Measurements from ENCODE around the gene PRKACG.
A peak's percentile ranks its signal among the peaks of the same experiment; 100 is the strongest.

Gene PRKACG

GRCh38 chr9:68983008-68983411, 30.9 kb downstream of the PRKACG start:
- H3K9me3 ChIP-seq (ENCODE audit: control insufficient read depth, insufficient read depth, low read length): no peaks in the 10 kb centered on the region
- no peaks in the 10 kb centered on the region for H3K36me3 ChIP-seq (ENCODE audit: control insufficient read depth, insufficient read depth, low read length)
- H3K4me1 ChIP-seq (ENCODE audit: control insufficient read depth, insufficient read depth, low read length): peaks cover 19% of the 10 kb centered on the region
- H3K9ac ChIP-seq (ENCODE audit: low read depth, low read length): no peak overlapping the region
- H3K27me3 ChIP-seq (ENCODE audit: control insufficient read depth, insufficient read depth, low read length): no peaks in the 10 kb centered on the region
- H3K4me3 ChIP-seq (ENCODE audit: low read depth, low read length): no peak overlapping the region
- H3K27ac ChIP-seq (ENCODE audit: low read depth, low read length): no peak overlapping the region

DNA sequence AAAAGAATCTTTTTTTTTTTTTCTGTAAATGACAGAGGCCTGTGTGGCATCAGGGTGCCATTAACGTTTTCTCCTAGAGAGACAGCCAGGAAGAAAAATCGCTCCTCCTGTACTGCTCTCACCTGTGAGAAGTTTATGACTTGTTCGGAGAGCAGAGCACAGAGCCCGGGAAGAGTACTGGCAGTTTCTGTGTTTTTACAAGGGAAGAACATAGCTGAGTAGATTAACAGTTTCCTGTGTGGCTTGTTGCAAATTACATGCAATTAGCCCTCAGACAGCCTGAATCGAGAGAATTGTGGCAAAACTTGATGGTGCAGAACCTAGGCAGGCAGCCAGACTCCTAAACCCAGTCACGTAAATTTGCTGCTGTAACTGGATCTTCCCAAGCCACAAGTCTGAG, 32.1 kb downstream of the PRKACG start:
- Histone ChIP-seq H3K27me3 (ENCODE audit: control insufficient read depth, insufficient read depth, low read length) (no peaks in the 10 kb centered on the region), H3K4me3 (ENCODE audit: low read depth, low read length) (no peak overlapping the region), H3K27ac (ENCODE audit: low read depth, low read length) (peak overlapping the region; percentile 18), H3K9me3 (ENCODE audit: control insufficient read depth, insufficient read depth, low read length) (peaks cover 3% of the 10 kb centered on the region), H3K4me1 (ENCODE audit: control insufficient read depth, insufficient read depth, low read length) (peaks cover 19% of the 10 kb centered on the region), H3K36me3 (ENCODE audit: control insufficient read depth, insufficient read depth, low read length) (no peaks in the 10 kb centered on the region), H3K9ac (ENCODE audit: low read depth, low read length) (no peak overlapping the region)

GRCh38 chr9:68980341-68980914, 33.5 kb downstream of the PRKACG start:
- H3K9ac ChIP-seq (ENCODE audit: low read depth, low read length): no peak overlapping the region
- H3K4me3 ChIP-seq (ENCODE audit: low read depth, low read length): no peak overlapping the region
- H3K36me3 ChIP-seq (ENCODE audit: control insufficient read depth, insufficient read depth, low read length): no peaks in the 10 kb centered on the region

GRCh38 chr9:68979538-68980314, 34.2 kb downstream of the PRKACG start:
- peaks cover 19% of the 10 kb centered on the region for H3K4me1 ChIP-seq (ENCODE audit: control insufficient read depth, insufficient read depth, low read length)
- no peaks in the 10 kb centered on the region for H3K27me3 ChIP-seq (ENCODE audit: control insufficient read depth, insufficient read depth, low read length)
- H3K36me3 ChIP-seq (ENCODE audit: control insufficient read depth, insufficient read depth, low read length): no peaks in the 10 kb centered on the region
- H3K27ac ChIP-seq (ENCODE audit: low read depth, low read length): no peak overlapping the region
- H3K4me3 ChIP-seq (ENCODE audit: low read depth, low read length): no peak overlapping the region
- no peak overlapping the region for H3K9ac ChIP-seq (ENCODE audit: low read depth, low read length)
- peaks cover 11% of the 10 kb centered on the region for H3K9me3 ChIP-seq (ENCODE audit: control insufficient read depth, insufficient read depth, low read length)

More at GRCh38 chr9:68980341-68980914, 33.5 kb downstream of the PRKACG start:
- H3K27ac ChIP-seq (ENCODE audit: low read depth, low read length): no peak overlapping the region
- H3K27me3 ChIP-seq (ENCODE audit: control insufficient read depth, insufficient read depth, low read length): no peaks in the 10 kb centered on the region
- peaks cover 19% of the 10 kb centered on the region for H3K4me1 ChIP-seq (ENCODE audit: control insufficient read depth, insufficient read depth, low read length)
- H3K9me3 ChIP-seq (ENCODE audit: control insufficient read depth, insufficient read depth, low read length): peaks cover 11% of the 10 kb centered on the region

- peaks cover 19% of the 10 kb centered on the region for H3K4me1 ChIP-seq (ENCODE audit: control insufficient read depth, insufficient read depth, low read length)
- no peak overlapping the region for H3K27ac ChIP-seq (ENCODE audit: low read depth, low read length)
- no peaks in the 10 kb centered on the region for H3K36me3 ChIP-seq (ENCODE audit: control insufficient read depth, insufficient read depth, low read length)
- no peak overlapping the region for H3K4me3 ChIP-seq (ENCODE audit: low read depth, low read length)
- no peak overlapping the region for H3K9ac ChIP-seq (ENCODE audit: low read depth, low read length)
- H3K9me3 ChIP-seq (ENCODE audit: control insufficient read depth, insufficient read depth, low read length): peaks cover 11% of the 10 kb centered on the region
- H3K27me3 ChIP-seq (ENCODE audit: control insufficient read depth, insufficient read depth, low read length): no peaks in the 10 kb centered on the region
These were observed 35.4 kb downstream of the PRKACG start for GRCh38 chr9:68978501-68978900.

GRCh38 chr9:68978066-68978465, 35.8 kb downstream of the PRKACG start:
- Histone ChIP-seq H3K9ac (ENCODE audit: low read depth, low read length) (no peak overlapping the region), H3K27ac (ENCODE audit: low read depth, low read length) (no peak overlapping the region), H3K4me3 (ENCODE audit: low read depth, low read length) (no peak overlapping the region), H3K36me3 (ENCODE audit: control insufficient read depth, insufficient read depth, low read length) (no peaks in the 10 kb centered on the region), H3K9me3 (ENCODE audit: control insufficient read depth, insufficient read depth, low read length) (peaks cover 11% of the 10 kb centered on the region), H3K4me1 (ENCODE audit: control insufficient read depth, insufficient read depth, low read length) (peaks cover 19% of the 10 kb centered on the region), H3K27me3 (ENCODE audit: control insufficient read depth, insufficient read depth, low read length) (no peaks in the 10 kb centered on the region)

DNA sequence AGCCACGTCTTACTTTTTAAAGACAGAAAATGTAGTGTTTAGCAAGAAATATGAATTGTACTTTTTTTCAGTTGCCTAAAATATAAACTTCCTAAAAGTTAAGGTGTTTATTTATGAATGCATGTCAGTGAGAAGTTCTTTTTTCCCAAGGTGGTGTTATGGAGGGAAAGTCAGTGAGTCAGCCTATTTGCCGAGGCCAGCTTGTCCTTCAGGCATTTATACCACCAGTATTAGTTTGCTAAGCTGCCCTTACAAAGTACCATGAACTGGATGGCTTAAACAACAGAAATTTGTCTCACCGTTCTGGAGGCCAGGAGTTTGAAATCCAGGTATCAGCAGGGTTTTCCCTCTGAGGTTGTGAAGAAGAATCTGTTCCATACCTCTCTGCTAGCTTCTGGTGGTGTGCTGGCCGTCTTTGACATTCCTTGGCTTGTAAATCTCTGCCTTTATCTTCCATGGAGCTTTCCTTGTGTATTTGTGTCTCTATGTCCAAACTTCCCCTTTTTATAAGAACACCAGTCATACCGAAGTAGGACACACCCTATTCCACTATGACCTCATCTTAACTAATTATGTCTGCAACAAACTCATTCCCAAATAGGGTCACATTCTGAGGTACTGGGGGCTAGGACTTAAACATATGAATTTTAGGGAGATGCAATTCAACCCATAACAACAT, 38.4 kb downstream of the PRKACG start:
- Histone ChIP-seq H3K4me1 (ENCODE audit: control insufficient read depth, insufficient read depth, low read length) (peaks cover 8% of the 10 kb centered on the region; the same call in 1 of the 2 replicates), H3K9me3 (ENCODE audit: control insufficient read depth, insufficient read depth, low read length) (peaks cover 11% of the 10 kb centered on the region), H3K4me3 (ENCODE audit: low read depth, low read length) (no peak overlapping the region), H3K9ac (ENCODE audit: low read depth, low read length) (no peak overlapping the region), H3K36me3 (ENCODE audit: control insufficient read depth, insufficient read depth, low read length) (no peaks in the 10 kb centered on the region), H3K27me3 (ENCODE audit: control insufficient read depth, insufficient read depth, low read length) (no peaks in the 10 kb centered on the region), H3K27ac (ENCODE audit: low read depth, low read length) (no peak overlapping the region)

DNA sequence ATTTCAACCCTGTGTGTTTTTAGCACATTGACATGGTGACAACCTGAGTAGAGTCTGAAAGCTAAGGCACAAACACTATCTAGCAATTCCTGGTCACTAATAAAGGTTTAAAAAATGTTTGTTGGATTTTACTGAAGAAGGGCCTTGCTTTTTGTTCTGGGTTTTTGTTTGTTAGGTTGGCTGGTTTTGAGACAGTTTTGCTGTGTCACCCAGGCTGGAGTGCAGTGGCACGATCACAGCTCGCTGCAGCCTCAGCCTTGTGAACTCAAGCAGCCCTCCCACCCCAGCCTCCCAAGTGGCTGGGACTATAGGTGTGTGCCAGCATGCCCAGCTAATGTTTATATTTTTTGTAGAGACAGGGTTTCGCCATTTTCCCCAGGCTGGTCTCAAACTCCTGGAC, 39.0 kb downstream of the PRKACG start:
- Histone ChIP-seq H3K36me3 (ENCODE audit: control insufficient read depth, insufficient read depth, low read length) (no peaks in the 10 kb centered on the region), H3K9ac (ENCODE audit: low read depth, low read length) (no peak overlapping the region), H3K4me1 (ENCODE audit: control insufficient read depth, insufficient read depth, low read length) (peaks cover 3% of the 10 kb centered on the region; the same call in 1 of the 2 replicates), H3K4me3 (ENCODE audit: low read depth, low read length) (no peak overlapping the region), H3K9me3 (ENCODE audit: control insufficient read depth, insufficient read depth, low read length) (peaks cover 11% of the 10 kb centered on the region), H3K27me3 (ENCODE audit: control insufficient read depth, insufficient read depth, low read length) (no peaks in the 10 kb centered on the region), H3K27ac (ENCODE audit: low read depth, low read length) (no peak overlapping the region)

DNA sequence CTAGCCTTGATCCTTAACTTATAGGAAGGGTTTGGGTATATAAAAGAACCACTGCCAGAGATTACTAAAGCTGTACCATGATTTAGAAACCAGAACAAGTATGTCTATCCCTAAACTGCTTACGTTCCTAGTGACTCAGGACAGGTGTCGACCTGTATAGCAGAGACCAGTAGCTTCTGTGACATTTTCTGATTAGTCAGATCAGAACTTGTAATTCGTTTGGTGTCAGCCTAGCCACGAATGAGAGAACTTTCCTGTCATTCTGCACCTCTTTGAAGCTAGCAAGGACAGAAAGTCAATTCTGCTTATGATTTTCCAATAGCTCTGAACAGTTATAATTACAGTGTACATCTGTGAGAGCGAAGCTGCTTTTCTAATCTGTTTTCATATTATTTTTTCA, 39.5 kb downstream of the PRKACG start:
- Histone ChIP-seq H3K9me3 (ENCODE audit: control insufficient read depth, insufficient read depth, low read length) (peaks cover 11% of the 10 kb centered on the region), H3K36me3 (ENCODE audit: control insufficient read depth, insufficient read depth, low read length) (no peaks in the 10 kb centered on the region), H3K4me3 (ENCODE audit: low read depth, low read length) (no peak overlapping the region), H3K4me1 (ENCODE audit: control insufficient read depth, insufficient read depth, low read length) (no peaks in the 10 kb centered on the region), H3K9ac (ENCODE audit: low read depth, low read length) (no peak overlapping the region), H3K27me3 (ENCODE audit: control insufficient read depth, insufficient read depth, low read length) (no peaks in the 10 kb centered on the region), H3K27ac (ENCODE audit: low read depth, low read length) (no peak overlapping the region)

DNA sequence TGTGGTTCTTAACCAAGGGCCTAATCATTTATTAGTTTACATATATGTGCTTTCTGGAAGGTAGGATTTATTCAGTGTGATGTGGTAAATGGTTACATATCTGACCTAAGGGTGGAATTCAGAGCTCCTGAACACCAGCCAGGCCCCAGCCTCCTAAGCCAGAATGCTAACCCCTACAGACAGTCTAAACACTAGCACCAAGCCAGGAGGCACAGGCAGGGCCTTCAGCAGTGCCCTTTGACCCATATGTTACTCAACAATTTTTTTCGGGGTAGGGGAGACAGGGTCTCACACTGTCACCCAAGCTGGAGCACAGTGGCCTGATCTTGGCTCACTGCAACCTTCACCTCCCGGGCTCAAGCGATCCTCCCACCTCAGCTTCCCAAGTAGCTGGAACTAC, 40.3 kb downstream of the PRKACG start:
- H3K9me3 ChIP-seq (ENCODE audit: control insufficient read depth, insufficient read depth, low read length): peaks cover 11% of the 10 kb centered on the region
- H3K27me3 ChIP-seq (ENCODE audit: control insufficient read depth, insufficient read depth, low read length): no peaks in the 10 kb centered on the region
- no peaks in the 10 kb centered on the region for H3K36me3 ChIP-seq (ENCODE audit: control insufficient read depth, insufficient read depth, low read length)
- H3K4me1 ChIP-seq (ENCODE audit: control insufficient read depth, insufficient read depth, low read length): no peaks in the 10 kb centered on the region
- H3K9ac ChIP-seq (ENCODE audit: low read depth, low read length): no peak overlapping the region
- no peak overlapping the region for H3K4me3 ChIP-seq (ENCODE audit: low read depth, low read length)
- no peak overlapping the region for H3K27ac ChIP-seq (ENCODE audit: low read depth, low read length)

- H3K27me3 ChIP-seq (ENCODE audit: control insufficient read depth, insufficient read depth, low read length): no peaks in the 10 kb centered on the region
- H3K4me3 ChIP-seq (ENCODE audit: low read depth, low read length): no peak overlapping the region
- no peaks in the 10 kb centered on the region for H3K36me3 ChIP-seq (ENCODE audit: control insufficient read depth, insufficient read depth, low read length)
- no peaks in the 10 kb centered on the region for H3K4me1 ChIP-seq (ENCODE audit: control insufficient read depth, insufficient read depth, low read length)
- H3K9ac ChIP-seq (ENCODE audit: low read depth, low read length): no peak overlapping the region
- no peak overlapping the region for H3K27ac ChIP-seq (ENCODE audit: low read depth, low read length)
- H3K9me3 ChIP-seq (ENCODE audit: control insufficient read depth, insufficient read depth, low read length): no peaks in the 10 kb centered on the region
These were observed 43.8 kb downstream of the PRKACG start for GRCh38 chr9:68970151-68970550.
